CD4-positive, alpha-beta T cell treated with Interleukin-1 beta for 1 hour (primary cell): Measurements from ENCODE around the gene P2RX1.
"Not testable (repeated sequence)": the region's sequence is repeated elsewhere in the genome, so short reads cannot be mapped to it uniquely, and the experiment has no call there.

ENCODE experiments used
- DNase-seq, 2 donors: peaks; one replicate each; pipeline ENCODE4 v3.0.0-alpha.2; 2020 to 2022

The P2RX1 gene

GRCh38 chr17:3951003-3951402 lies 34.7 kb upstream of the P2RX1 start:
- no peak for DNase-seq

- DNase-seq: no peak
Measured at GRCh38 chr17:3950584-3950983, 34.3 kb upstream of the P2RX1 start.

- no peak for DNase-seq
Measured at GRCh38 chr17:3949418-3949817, 33.2 kb upstream of the P2RX1 start.

GRCh38 chr17:3948551-3948950 lies 32.3 kb upstream of the P2RX1 start:
- DNase-seq: not testable (repeated sequence)

- DNase-seq: no peak
Measured at GRCh38 chr17:3947318-3947810, 31.1 kb upstream of the P2RX1 start.

GRCh38 chr17:3946711-3947235 lies 30.5 kb upstream of the P2RX1 start:
- DNase-seq: no peak

- DNase-seq: peak in 1 of 2 donors; percentile 49
Measured at GRCh38 chr17:3944485-3945388, 28.5 kb upstream of the P2RX1 start.

GRCh38 chr17:3943240-3943891 lies 27.1 kb upstream of the P2RX1 start:
- DNase-seq: no peak

- DNase-seq: no peak
Measured at GRCh38 chr17:3940965-3941698, 24.9 kb upstream of the P2RX1 start.

- DNase-seq: no peak
Measured at GRCh38 chr17:3937359-3937758, 21.1 kb upstream of the P2RX1 start.

GRCh38 chr17:3935825-3936355 lies 19.6 kb upstream of the P2RX1 start:
- no peak for DNase-seq

GRCh38 chr17:3935140-3935542 lies 18.9 kb upstream of the P2RX1 start:
- DNase-seq: peak; percentile 33 to 62

GRCh38 chr17:3929764-3930163 lies 13.5 kb upstream of the P2RX1 start:
- DNase-seq: no peak

- no peak for DNase-seq
Measured at GRCh38 chr17:3929181-3929580, 12.9 kb upstream of the P2RX1 start.

GRCh38 chr17:3928406-3928805 lies 12.1 kb upstream of the P2RX1 start:
- no peak for DNase-seq

GRCh38 chr17:3927628-3928340 lies 11.5 kb upstream of the P2RX1 start:
- no peak for DNase-seq

- no peak for DNase-seq
Measured at GRCh38 chr17:3926860-3927627, 10.8 kb upstream of the P2RX1 start.

- DNase-seq: no peak
Measured at GRCh38 chr17:3925684-3926485, 9.6 kb upstream of the P2RX1 start.

GRCh38 chr17:3924512-3925350 lies 8.5 kb upstream of the P2RX1 start:
- no peak for DNase-seq
